B cell (primary cell): ENCODE measurements around the gene PPP2R5E. TPM values are rescaled to one million over a fixed set of nuclear protein-coding genes. Genes with fewer than 3 reads are reported as not detected.

Source experiments
- ATAC-seq: fragments of 200-7000 bp; cut with Tn5 transposase; one replicate; pipeline ENCODE4 v1.10.0; 2021; ENCODE audit warnings: low read depth, mild to moderate bottlenecking, moderate number of reproducible peaks, moderate library complexity
- CTCF ChIA-PET: fragments of 350-600 bp; sonication (Branson Sonifier 250); formaldehyde crosslinking; loops from one replicate; lab custom pipeline; 2021; ENCODE audit warnings: antibody characterized with exemption, inconsistent platforms; lab: Charles Lee
- POLR2A ChIA-PET: fragments of 350-600 bp; sonication (Branson Sonifier 250); formaldehyde crosslinking; loops from one replicate; lab custom pipeline; 2021; ENCODE audit warnings: antibody characterized with exemption; lab: Charles Lee
- DNase-seq: peaks from one replicate; pipeline ENCODE4 v3.0.0; 2013
- H2AFZ ChIP-seq: 2 replicates; pipeline ENCODE4 v1.6.1; 2012; ENCODE audit warnings: mild to moderate bottlenecking, low read depth, low read length; ENCODE audit not compliant: insufficient read depth, poor library complexity, severe bottlenecking
- H3K27ac ChIP-seq, 2 donors: 1 replicate in 1 of 2; 2 replicates in 1 of 2; pipeline ENCODE4 v1.5.1; 2012 to 2013; ENCODE audit warnings: low read length in 2 of 2, mild to moderate bottlenecking in 2 of 2, moderate library complexity in 1 of 2
- H3K27me3 ChIP-seq, 4 experiments: fragments of 200-600 bp in 1 of 4; sonication (generic) in 1 of 4; replicated peaks in 1 of 4; 1 replicate in 2 of 4; 2 replicates in 2 of 4; pipeline versions ENCODE4 v1.6.1 to v1.7.0; 2013 to 2016; ENCODE audit warnings: low read length in 3 of 4, mild to moderate bottlenecking in 2 of 4, mixed read lengths in 1 of 4, moderate library complexity in 1 of 4; ENCODE audit not compliant: insufficient read depth in 4 of 4, control insufficient read depth in 3 of 4; ENCODE audit errors: control extremely low read depth in 1 of 4
- H3K36me3 ChIP-seq, 2 experiments: replicated peaks in 1 of 2; 1 replicate in 1 of 2; 2 replicates in 1 of 2; pipeline versions ENCODE4 v1.6.1 to v1.7.1; 2013; ENCODE audit warnings: low read length in 1 of 2; ENCODE audit not compliant: insufficient read depth in 2 of 2, control insufficient read depth in 1 of 2; ENCODE audit errors: control extremely low read depth in 1 of 2, extremely low read depth in 1 of 2
- H3K4me1 ChIP-seq, 2 donors: fragments of 200-600 bp in 1 of 2; sonication (generic) in 1 of 2; 1 replicate in 1 of 2; 2 replicates in 1 of 2; pipeline versions ENCODE4 v1.5.1 to v1.6.1; 2013 to 2017; ENCODE audit warnings: low read length in 2 of 2; ENCODE audit not compliant: control insufficient read depth in 2 of 2, insufficient read depth in 2 of 2
- H3K4me2 ChIP-seq: replicated peaks from 2 replicates; pipeline ENCODE3; 2012; ENCODE audit warnings: mild to moderate bottlenecking, low read depth, low read length; ENCODE audit not compliant: poor library complexity, severe bottlenecking
- H3K4me3 ChIP-seq, 5 experiments: fragments of 200-600 bp in 1 of 5; sonication (generic) in 1 of 5; 1 replicate in 3 of 5; 2 replicates in 2 of 5; pipeline versions ENCODE4 v1.5.1 to v1.7.0; 2011 to 2016; ENCODE audit warnings: low read length in 4 of 5, mild to moderate bottlenecking in 4 of 5, low read depth in 2 of 5, control low read depth in 1 of 5, moderate library complexity in 1 of 5; ENCODE audit not compliant: insufficient read depth in 1 of 5; ENCODE audit errors: control extremely low read depth in 1 of 5, extremely low read depth in 1 of 5
- H3K79me2 ChIP-seq: fragments of 200-600 bp; sonication (generic); one replicate; pipeline ENCODE4 v1.6.0; 2016; ENCODE audit warnings: low read length; ENCODE audit not compliant: control insufficient read depth, insufficient read depth
- H3K9ac ChIP-seq: fragments of 200-600 bp; sonication (generic); 2 replicates; pipeline ENCODE4 v1.6.1; 2017; ENCODE audit warnings: mild to moderate bottlenecking, low read length, moderate library complexity
- H3K9me3 ChIP-seq, 3 donors: one replicate each; pipeline versions ENCODE4 v1.6.1 to v1.7.1; 2013; ENCODE audit warnings: low read length in 2 of 3; ENCODE audit not compliant: control insufficient read depth in 2 of 3, insufficient read depth in 1 of 3; ENCODE audit errors: control extremely low read depth in 1 of 3
- H4K20me1 ChIP-seq: 2 replicates; pipeline ENCODE4 v1.6.0; 2012; ENCODE audit warnings: mild to moderate bottlenecking, low read length; ENCODE audit not compliant: insufficient read depth, control insufficient read depth, poor library complexity, severe bottlenecking
- H3K27ac Mint-ChIP-seq: one replicate; pipeline ENCODE4 v1.8.0; 2021; ENCODE audit warnings: mixed read lengths
- H3K27me3 Mint-ChIP-seq: one replicate; pipeline ENCODE4 v1.8.0; 2021; ENCODE audit warnings: mixed read lengths
- H3K4me1 Mint-ChIP-seq: one replicate; pipeline ENCODE4 v1.8.0; 2021; ENCODE audit warnings: mixed read lengths
- H3K4me3 Mint-ChIP-seq: one replicate; pipeline ENCODE4 v1.8.0; 2021; ENCODE audit warnings: mixed read lengths
- H3K9me3 Mint-ChIP-seq: one replicate; pipeline ENCODE4 v1.8.0; 2022; ENCODE audit warnings: mixed read lengths; ENCODE audit not compliant: insufficient read depth
- CTCF ChIP-seq: fragments of 200-600 bp; IDR thresholded peaks from one replicate; pipeline ENCODE4 v1.8.0; 2022; ENCODE audit warnings: antibody characterized with exemption, mild to moderate bottlenecking
- EZH2 ChIP-seq: IDR thresholded peaks from 2 replicates; pipeline ENCODE4 v1.6.1; 2012; ENCODE audit warnings: borderline replicate concordance, low read depth, mild to moderate bottlenecking, moderate library complexity, low read length; ENCODE audit not compliant: insufficient read depth, poor library complexity, severe bottlenecking
- WGBS: methylation state at CpG from one replicate; pipeline ENCODE4 v1.1.5; 2013; ENCODE audit warnings: missing lambda C conversion rate; ENCODE audit not compliant: insufficient coverage; 5-methylcytosine and 5-hydroxymethylcytosine counted together
- intact Hi-C: fragments of 100-400 bp; cut with micrococcal nuclease; formaldehyde crosslinking; loops from one replicate; pipeline ENCODE4 v1.10.0; 2022
- polyA plus RNA-seq: library from polyadenylated mRNA; depleted of rRNA; stranded (reverse); fragments of >200 nt; gene quantifications from 2 replicates; pipeline ENCODE4 v1.2.3, GENCODE V29; 2012
- total RNA-seq, 2 donors: library from RNA; stranded (reverse); fragments of 120-200 nt in 1 of 2; gene quantifications; 1 replicate in 1 of 2; 2 replicates in 1 of 2; pipeline versions ENCODE4 v1.2.3 to v1.2.4, GENCODE V29; 2013 to 2022

The PPP2R5E gene
- total and polyA plus RNA-seq, 2 donors (not counting 1 experiment from before 2014, with no cell fraction given): 6.3 to 40.6 TPM

DNA sequence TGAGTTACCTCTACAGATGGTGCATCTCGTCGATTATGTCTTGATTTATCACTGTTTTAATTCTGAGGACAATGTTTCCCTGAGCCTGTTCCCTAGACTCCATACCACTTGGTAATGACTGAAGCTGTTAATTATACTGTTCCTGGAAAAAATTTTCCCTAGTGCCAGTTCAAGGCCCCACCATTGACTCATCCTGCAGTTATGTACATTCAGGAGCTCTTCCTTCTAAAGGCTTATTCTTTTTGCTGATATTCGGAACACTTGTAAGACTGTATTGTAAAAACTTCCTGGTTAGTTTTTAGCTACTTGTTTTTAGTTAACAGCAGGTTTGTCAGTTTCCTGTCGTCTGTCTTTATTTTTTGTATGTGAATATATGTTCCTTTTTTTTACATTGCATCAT, 30.4 kb upstream of the PPP2R5E start:
- no peak for TF ChIP-seq CTCF
- no peak for TF ChIP-seq EZH2
- Mint-ChIP-seq H3K4me1 (no peaks in the 10 kb centered on the region), H3K27me3 (peaks cover 11% of the 10 kb centered on the region), H3K9me3 (no peaks in the 10 kb centered on the region), H3K27ac (no peak overlapping the region), H3K4me3 (no peak overlapping the region)
- no peaks in the 10 kb centered on the region for H3K27me3 ChIP-seq
- no peaks in the 10 kb centered on the region for H3K36me3 ChIP-seq
- intact Hi-C loops: no loop called here
- H3K9ac ChIP-seq: no peak overlapping the region
- no peaks in the 10 kb centered on the region for H4K20me1 ChIP-seq
- H3K4me1 ChIP-seq: no peaks in the 10 kb centered on the region
- no CpG with 5 or more reads among the region's 4 CpGs for WGBS
- no peaks in the 10 kb centered on the region for H3K79me2 ChIP-seq
- no peak for ATAC-seq
- DNase-seq: no peak
- H3K9me3 ChIP-seq: no peaks in the 10 kb centered on the region
- no peak overlapping the region for H3K4me2 ChIP-seq
- no peak overlapping the region for H3K27ac ChIP-seq
- no peak overlapping the region for H2AFZ ChIP-seq
- ChIA-PET CTCF (no interaction called here), POLR2A (no interaction called here)
- no peak overlapping the region for H3K4me3 ChIP-seq

GRCh38 chr14:63565448-63565847, 22.3 kb upstream of the PPP2R5E start:
- no peaks in the 10 kb centered on the region for H3K79me2 ChIP-seq
- H3K9me3 ChIP-seq: peaks cover 0 to 2% (median 0%) of the 10 kb centered on the region in 3 donors
- H4K20me1 ChIP-seq: no peaks in the 10 kb centered on the region
- H3K4me3 Mint-ChIP-seq: no peak overlapping the region
- no peaks in the 10 kb centered on the region for H3K9me3 Mint-ChIP-seq
- H3K9ac ChIP-seq: no peak overlapping the region
- no peak overlapping the region for H3K27ac Mint-ChIP-seq
- intact Hi-C loops: no loop called here
- peaks cover 20% of the 10 kb centered on the region for H3K27me3 Mint-ChIP-seq
- DNase-seq: no peak
- CTCF ChIA-PET: no interaction called here
- TF ChIP-seq CTCF (no peak), EZH2 (no peak)
- POLR2A ChIA-PET: no interaction called here
- H3K4me1 Mint-ChIP-seq: no peaks in the 10 kb centered on the region
- H3K4me2 ChIP-seq: no peak overlapping the region
- no peaks in the 10 kb centered on the region for H3K36me3 ChIP-seq
- no peak for ATAC-seq
- H3K27ac ChIP-seq: no peak overlapping the region
- H3K27me3 ChIP-seq: peaks cover 0 to 2% (median 0%) of the 10 kb centered on the region in 4 experiments
- no peak overlapping the region for H2AFZ ChIP-seq
- no peaks in the 10 kb centered on the region for H3K4me1 ChIP-seq
- 100% methylated on average over 2 of the region's 3 CpGs for WGBS
- H3K4me3 ChIP-seq: no peak overlapping the region
